Fibroblast of mammary gland (primary cell): ENCODE data around the gene TMEM156.

Experiments used
- DNase-seq: peaks from one replicate; pipeline ENCODE4 v3.0.0-alpha.2; 2010; ENCODE audit warnings: low read depth
- H3K4me3 ChIP-seq: 2 replicates; pipeline ENCODE4 v1.5.1; 2011; ENCODE audit warnings: low read depth, mild to moderate bottlenecking, low read length, moderate library complexity; ENCODE audit not compliant: control insufficient read depth
- TF ChIP-seq, protein P1 (sequence below): conservative IDR thresholded peaks from 2 replicates; pipeline ENCODE4 v1.5.1; 2011; ENCODE audit warnings: low read depth, low read length, inconsistent platforms; ENCODE audit not compliant: control insufficient read depth, insufficient read depth

Gene TMEM156

DNA sequence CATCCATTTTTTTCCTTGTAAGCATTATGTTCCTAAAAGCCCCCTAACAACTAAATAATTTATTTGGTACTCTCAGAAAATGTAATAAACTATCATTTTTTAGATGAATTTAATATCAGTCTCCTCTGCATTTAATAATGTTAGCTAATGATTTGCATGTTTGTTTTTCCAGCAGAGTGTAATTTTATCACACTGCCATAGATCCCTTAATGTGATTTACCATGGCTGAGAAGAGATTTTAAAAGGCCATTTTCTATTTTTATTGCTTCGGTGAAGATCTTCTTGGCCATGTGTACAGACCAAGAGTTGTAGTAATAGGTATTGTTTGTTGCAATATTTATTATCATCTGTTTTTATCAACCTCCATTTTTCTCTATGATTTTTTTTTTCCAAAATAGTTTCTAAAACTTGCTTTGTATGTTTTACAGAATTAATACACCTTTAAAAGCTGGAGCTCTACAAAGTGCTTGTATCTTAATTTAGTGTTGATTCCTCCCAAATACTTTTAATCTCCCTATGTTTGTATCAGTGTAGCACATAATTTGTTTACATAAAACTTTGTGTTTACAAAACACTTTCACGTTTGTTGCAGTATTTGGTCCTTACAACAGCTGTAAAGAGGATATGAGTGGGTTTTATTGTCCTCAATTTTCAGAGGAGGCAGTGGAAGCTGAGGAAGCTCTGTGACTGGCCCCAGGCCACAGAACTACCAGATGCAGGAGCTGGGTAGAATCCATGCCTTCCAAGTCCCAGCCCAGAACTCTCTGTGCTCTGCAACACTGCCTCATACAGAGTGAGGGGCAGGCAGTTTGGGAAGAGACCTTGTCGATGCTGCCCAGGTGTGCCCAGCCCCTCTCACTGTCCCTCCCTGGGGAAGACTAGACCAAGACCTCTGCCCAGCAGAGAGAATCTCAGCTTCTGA, 106.5 kb downstream of the TMEM156 start:
- no peak for DNase-seq
- H3K4me3 ChIP-seq: no peak overlapping the region
- TF ChIP-seq, protein P1, sequence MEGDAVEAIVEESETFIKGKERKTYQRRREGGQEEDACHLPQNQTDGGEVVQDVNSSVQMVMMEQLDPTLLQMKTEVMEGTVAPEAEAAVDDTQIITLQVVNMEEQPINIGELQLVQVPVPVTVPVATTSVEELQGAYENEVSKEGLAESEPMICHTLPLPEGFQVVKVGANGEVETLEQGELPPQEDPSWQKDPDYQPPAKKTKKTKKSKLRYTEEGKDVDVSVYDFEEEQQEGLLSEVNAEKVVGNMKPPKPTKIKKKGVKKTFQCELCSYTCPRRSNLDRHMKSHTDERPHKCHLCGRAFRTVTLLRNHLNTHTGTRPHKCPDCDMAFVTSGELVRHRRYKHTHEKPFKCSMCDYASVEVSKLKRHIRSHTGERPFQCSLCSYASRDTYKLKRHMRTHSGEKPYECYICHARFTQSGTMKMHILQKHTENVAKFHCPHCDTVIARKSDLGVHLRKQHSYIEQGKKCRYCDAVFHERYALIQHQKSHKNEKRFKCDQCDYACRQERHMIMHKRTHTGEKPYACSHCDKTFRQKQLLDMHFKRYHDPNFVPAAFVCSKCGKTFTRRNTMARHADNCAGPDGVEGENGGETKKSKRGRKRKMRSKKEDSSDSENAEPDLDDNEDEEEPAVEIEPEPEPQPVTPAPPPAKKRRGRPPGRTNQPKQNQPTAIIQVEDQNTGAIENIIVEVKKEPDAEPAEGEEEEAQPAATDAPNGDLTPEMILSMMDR: no peak

DNA sequence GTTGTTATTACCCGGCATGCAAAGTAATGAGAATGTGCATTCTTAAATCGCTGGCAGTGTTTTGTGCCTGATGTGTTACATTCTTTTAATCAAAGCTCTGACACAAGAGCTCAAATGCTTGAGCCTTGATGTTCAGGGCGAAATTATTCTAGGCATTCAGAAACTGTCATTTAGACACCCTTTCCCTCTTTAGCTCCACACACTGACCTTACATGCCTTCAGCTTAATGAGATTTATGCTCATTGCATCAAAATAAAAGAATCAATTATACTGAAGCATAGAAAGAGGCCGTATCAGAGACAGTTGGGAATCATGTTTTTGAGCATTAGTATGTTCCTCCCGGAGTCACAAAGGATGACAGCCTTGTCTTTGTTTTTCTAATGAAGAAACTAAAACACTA, 107.9 kb downstream of the TMEM156 start:
- no peak for DNase-seq
- TF ChIP-seq, protein P1: no peak
- H3K4me3 ChIP-seq: no peak overlapping the region

DNA sequence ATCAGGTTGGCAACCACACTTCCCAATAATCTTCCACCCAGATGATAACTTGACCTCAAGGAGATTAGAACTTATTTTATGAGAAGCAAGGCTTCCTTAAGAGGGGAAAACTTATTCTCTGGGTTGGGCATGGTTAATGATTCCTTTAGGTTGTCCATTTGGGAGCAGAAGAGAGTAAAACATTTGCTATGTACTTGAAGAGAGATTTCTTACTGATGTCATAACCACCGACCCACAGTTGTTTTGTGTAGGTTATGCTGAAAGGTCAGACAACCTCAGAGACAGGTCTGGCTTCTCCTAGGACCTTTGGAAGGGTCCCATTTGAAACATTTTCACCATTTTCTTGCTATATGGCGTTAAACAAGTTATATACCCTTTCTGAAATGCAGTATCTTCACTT, 108.5 kb downstream of the TMEM156 start:
- TF ChIP-seq, protein P1: no peak
- DNase-seq: no peak
- no peak overlapping the region for H3K4me3 ChIP-seq

DNA sequence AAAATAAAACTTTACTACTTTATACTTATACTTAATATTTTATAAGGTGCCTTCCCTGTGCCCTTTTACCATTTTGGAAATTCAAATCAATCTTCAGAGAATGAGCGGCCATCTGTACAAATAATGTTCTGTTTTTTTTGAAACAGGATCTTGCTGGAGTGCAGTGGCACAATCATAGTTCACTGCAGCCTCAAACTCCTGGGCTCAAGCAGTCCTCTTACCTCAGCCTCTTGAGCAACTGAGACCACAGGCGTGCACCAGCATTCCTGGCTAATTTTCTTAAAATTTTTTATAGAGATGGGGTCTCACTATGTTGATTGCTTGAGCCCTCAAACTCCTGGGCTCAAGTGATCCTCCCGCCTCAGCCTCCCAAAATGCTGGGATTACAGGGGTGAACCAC, 111.1 kb downstream of the TMEM156 start:
- TF ChIP-seq, protein P1: no peak
- H3K4me3 ChIP-seq: no peak overlapping the region
- DNase-seq: no peak

DNA sequence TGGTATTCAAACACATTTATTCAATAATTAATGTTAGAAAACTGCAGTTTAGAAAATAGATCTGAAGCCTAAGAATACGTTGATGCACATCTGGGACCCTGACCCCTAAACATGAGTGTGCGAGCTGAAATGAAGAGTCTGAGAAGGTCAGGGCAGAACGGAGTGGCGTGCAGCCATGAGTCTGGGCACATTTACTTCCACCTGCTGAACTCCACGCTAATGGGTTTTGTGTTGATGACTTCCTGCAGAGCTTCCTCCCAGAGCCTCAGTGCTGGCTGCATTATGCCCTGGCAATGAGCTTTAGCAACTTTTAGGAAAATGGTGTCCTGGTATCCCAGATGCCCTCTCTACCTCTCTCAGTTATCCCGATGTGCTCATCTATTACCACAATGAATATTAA, 111.5 kb downstream of the TMEM156 start:
- no peak for DNase-seq
- TF ChIP-seq, protein P1: no peak
- H3K4me3 ChIP-seq: no peak overlapping the region

DNA sequence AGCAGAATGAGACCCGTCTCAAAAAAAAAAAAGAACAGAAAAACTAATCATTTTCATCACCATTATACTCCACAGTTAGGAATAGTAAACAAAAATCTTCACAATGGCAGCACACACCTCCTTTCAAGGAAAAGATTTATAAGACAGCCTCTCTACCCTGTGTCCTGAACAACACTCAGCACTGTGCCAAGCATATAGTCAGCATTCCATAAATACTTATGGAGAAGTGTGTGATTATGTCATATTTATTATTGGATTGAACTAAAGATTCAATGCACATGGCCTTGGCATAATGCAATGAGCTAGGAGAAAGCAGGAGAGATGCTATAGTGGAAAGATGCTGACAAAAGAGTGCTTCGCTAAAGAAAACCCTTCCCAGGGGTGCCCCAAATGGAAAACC, 112.0 kb downstream of the TMEM156 start:
- H3K4me3 ChIP-seq: no peak overlapping the region
- no peak for DNase-seq
- TF ChIP-seq, protein P1: no peak

DNA sequence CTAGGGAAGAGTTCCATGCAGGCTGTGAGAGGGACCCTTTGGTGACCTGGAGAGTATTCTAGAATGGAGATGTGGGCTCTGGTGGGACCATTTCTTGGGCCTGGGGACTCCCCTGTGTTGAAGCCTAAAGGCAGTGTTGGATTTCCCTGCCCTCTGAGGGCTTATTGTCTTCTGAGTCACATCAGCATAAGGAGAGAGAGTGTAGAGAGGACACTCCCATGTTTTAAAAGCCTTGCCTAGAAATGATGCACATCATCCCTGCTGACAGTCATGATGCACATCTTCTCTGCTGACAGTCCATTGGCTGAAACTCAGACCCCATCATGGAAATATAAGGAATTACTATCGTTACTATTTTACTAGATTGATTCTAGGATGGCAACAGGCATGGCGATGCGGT, 112.7 kb downstream of the TMEM156 start:
- H3K4me3 ChIP-seq: no peak overlapping the region
- TF ChIP-seq, protein P1: no peak
- DNase-seq: peak; percentile 15
